ENCODE measurements around the gene SCNN1A. TPM values are rescaled to one million over a fixed set of nuclear protein-coding genes. Genes with fewer than 3 reads are reported as not detected.

SCNN1A gene
- total RNA-seq, 4 donors from 2014 or later: 1.3 to 38.3 (median 7.3) TPM

DNA sequence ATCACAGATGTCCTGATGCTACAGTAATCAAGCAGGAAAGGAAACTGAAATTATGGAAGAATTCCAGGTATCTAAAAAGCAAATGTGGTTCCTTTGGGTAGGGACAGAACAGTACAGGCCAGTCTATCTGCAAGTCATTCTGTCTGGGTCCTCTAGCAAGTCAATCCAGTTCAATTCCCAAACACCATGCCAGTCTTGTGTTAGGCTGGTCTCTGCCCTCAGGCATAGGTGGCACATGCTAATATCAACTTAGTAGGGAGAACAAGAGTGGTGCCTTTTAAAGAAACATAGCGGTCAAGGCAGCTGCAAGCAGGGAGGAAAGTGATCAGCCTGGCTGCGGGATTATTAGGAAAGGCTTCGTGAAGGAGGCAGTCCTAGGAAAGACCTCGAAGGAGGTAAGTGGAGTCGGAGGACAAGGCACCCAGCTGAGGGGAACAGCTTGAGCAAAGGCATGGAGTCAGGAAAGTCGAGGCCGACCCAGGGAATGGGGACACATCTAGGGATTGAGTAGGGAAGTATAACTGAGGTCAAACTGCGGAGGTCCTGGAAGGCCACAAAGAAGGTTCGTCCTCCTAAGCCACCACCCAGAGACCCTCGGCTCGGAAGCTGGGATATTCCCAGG, 68.7 kb downstream of the SCNN1A start:
- Histone ChIP-seq H3K9me3 (no peaks in the 10 kb centered on the region), H3K4me3 (no peak overlapping the region), H3K4me1 (peaks cover 0 to 9% of the 10 kb centered on the region in 2 donors), H3K27ac (no peak overlapping the region), H3K27me3 (peaks cover 5 to 7% of the 10 kb centered on the region in 2 donors), H3K36me3 (no peaks in the 10 kb centered on the region)
- no peak for DNase-seq
- TF ChIP-seq, protein P1, sequence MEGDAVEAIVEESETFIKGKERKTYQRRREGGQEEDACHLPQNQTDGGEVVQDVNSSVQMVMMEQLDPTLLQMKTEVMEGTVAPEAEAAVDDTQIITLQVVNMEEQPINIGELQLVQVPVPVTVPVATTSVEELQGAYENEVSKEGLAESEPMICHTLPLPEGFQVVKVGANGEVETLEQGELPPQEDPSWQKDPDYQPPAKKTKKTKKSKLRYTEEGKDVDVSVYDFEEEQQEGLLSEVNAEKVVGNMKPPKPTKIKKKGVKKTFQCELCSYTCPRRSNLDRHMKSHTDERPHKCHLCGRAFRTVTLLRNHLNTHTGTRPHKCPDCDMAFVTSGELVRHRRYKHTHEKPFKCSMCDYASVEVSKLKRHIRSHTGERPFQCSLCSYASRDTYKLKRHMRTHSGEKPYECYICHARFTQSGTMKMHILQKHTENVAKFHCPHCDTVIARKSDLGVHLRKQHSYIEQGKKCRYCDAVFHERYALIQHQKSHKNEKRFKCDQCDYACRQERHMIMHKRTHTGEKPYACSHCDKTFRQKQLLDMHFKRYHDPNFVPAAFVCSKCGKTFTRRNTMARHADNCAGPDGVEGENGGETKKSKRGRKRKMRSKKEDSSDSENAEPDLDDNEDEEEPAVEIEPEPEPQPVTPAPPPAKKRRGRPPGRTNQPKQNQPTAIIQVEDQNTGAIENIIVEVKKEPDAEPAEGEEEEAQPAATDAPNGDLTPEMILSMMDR (IDR thresholded peaks at IDR 0.05): no peak
- TF ChIP-seq POLR2A (IDR thresholded peaks at IDR 0.05): no peak
- intact Hi-C loops (cut with DNase I; ENCODE audit: low total_unique reads): no loop called here

DNA sequence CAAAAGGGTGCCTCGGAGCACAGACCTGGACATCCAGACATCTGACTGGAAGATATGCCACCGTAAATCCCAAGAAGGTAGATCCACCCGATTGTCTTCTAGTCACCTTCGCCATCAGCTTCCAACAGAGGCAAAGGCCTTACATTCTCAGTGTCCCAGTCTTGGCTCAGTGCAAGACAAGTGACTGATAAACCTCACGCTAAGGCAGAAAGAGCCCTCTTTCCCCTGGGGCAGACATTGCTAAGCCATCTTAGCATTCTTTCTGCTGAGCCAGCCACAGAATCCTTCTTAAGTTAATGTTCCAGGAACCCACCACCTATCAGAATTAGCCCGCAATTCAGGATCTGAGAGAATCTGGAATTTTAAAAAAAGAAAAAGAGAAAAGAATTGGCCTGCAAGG, 69.2 kb downstream of the SCNN1A start:
- H3K9me3 ChIP-seq: no peaks in the 10 kb centered on the region
- H3K4me1 ChIP-seq: peaks cover 0 to 9% of the 10 kb centered on the region in 2 donors
- DNase-seq: no peak
- H3K27me3 ChIP-seq: peaks cover 5% of the 10 kb centered on the region in 2 donors
- H3K36me3 ChIP-seq: no peaks in the 10 kb centered on the region
- TF ChIP-seq, protein P1 (IDR thresholded peaks at IDR 0.05): no peak
- no peak for TF ChIP-seq POLR2A (IDR thresholded peaks at IDR 0.05)
- intact Hi-C loops (cut with DNase I; ENCODE audit: low total_unique reads): no loop called here
- no peak overlapping the region for H3K27ac ChIP-seq
- no peak overlapping the region for H3K4me3 ChIP-seq

DNA sequence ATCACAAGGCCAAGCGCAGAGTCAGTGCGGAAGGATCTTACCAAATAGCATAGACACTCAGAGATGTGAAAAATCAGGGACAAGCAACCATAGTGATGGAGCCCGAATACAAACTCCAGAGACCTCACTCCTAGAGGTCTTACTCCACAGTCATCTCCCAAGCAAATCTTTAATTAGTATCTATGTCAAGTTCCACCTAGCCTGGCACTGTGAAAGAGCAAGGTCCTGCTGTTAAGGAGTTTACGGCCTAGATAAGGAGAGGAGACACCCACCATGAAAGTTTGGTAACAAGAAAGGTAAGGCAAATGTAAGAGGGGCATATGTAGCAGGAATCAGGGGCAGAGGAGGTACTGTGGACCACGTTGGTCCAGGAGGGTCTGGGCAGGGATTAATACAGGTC, 72.3 kb downstream of the SCNN1A start:
- Histone ChIP-seq H3K4me1 (no peaks in the 10 kb centered on the region), H3K27ac (no peak overlapping the region), H3K27me3 (no peaks in the 10 kb centered on the region), H3K4me3 (no peak overlapping the region), H3K9me3 (no peaks in the 10 kb centered on the region), H3K36me3 (no peaks in the 10 kb centered on the region)
- intact Hi-C loops (cut with DNase I; ENCODE audit: low total_unique reads): no loop called here
- no peak for TF ChIP-seq POLR2A (IDR thresholded peaks at IDR 0.05)
- TF ChIP-seq, protein P1 (IDR thresholded peaks at IDR 0.05): no peak
- no peak for DNase-seq

DNA sequence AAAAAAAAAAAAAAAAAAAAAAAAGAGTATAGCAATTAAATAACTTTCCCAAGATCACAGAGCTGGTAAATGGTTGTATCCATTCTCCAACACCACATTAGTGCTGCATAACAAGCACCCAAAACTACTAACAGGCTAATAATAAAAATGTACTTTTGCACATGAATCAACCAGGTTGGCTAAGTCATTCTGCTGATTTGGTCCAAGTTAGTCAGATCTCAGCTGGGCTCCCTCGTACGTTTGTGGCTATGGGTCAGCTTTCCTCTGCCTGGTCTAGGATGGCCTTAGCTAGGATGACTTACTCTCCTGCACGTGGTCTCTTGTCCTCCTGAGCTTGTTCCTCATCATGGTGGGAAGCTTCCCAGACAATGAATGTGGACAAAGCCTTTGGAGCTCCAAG, 72.7 kb downstream of the SCNN1A start:
- intact Hi-C loops (cut with DNase I; ENCODE audit: low total_unique reads): no loop called here
- TF ChIP-seq POLR2A (IDR thresholded peaks at IDR 0.05): no peak
- TF ChIP-seq, protein P1 (IDR thresholded peaks at IDR 0.05): no peak
- no peak for DNase-seq

DNA sequence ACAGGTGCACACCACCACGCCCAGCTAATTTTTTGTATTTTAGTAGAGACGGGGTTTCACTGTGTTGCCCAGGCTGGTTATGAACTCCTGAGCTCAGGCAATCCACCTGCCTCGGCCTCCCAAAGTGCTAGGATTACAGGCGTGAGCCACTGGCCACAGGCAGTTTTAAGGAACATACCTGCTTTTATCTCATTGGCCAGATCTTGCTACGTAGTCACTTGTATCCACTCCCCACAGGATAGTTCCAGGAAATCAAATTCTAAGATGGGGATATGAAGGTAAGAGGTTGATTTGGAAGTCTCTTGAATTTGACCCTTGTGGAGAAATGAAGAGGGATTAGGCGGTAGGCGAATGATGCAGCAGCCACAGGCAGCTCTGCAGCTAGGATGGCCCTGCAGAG, 73.6 kb downstream of the SCNN1A start:
- TF ChIP-seq POLR2A (IDR thresholded peaks at IDR 0.05): no peak
- TF ChIP-seq, protein P1 (IDR thresholded peaks at IDR 0.05): no peak
- intact Hi-C loops (cut with DNase I; ENCODE audit: low total_unique reads): no loop called here
- Histone ChIP-seq H3K4me3 (no peak overlapping the region), H3K27me3 (no peaks in the 10 kb centered on the region), H3K36me3 (no peaks in the 10 kb centered on the region), H3K4me1 (no peaks in the 10 kb centered on the region), H3K9me3 (no peaks in the 10 kb centered on the region), H3K27ac (no peak overlapping the region)
- no peak for DNase-seq

More for the DNA sequence above, 72.7 kb downstream of the SCNN1A start:
- Histone ChIP-seq H3K27me3 (no peaks in the 10 kb centered on the region), H3K4me1 (no peaks in the 10 kb centered on the region), H3K4me3 (no peak overlapping the region), H3K9me3 (no peaks in the 10 kb centered on the region), H3K27ac (no peak overlapping the region), H3K36me3 (no peaks in the 10 kb centered on the region)
